Esophagus (tissue), 2 donors: ENCODE data around the gene TPCN1. TPM values are rescaled to one million over a fixed set of nuclear protein-coding genes. Genes with fewer than 3 reads are reported as not detected.

ENCODE experiments used
- H3K27ac ChIP-seq, 2 donors: one replicate each; pipeline ENCODE4 v1.5.1; 2013; ENCODE audit warnings: low read depth in 2 of 2, mild to moderate bottlenecking in 2 of 2, inconsistent platforms in 1 of 2, low read length in 1 of 2, moderate library complexity in 1 of 2
- H3K27me3 ChIP-seq, 2 donors: one replicate each; pipeline ENCODE4 v1.6.1; 2013; ENCODE audit warnings: low read length in 2 of 2, control low read depth in 1 of 2, mild to moderate bottlenecking in 1 of 2; ENCODE audit not compliant: insufficient read depth in 2 of 2, control insufficient read depth in 1 of 2
- H3K36me3 ChIP-seq, 2 donors: one replicate each; pipeline ENCODE4 v1.6.1; 2013; ENCODE audit warnings: low read length in 1 of 2; ENCODE audit not compliant: control insufficient read depth in 2 of 2, insufficient read depth in 2 of 2
- H3K4me1 ChIP-seq, 2 donors: one replicate each; pipeline ENCODE4 v1.6.1; 2013; ENCODE audit warnings: low read length in 1 of 2; ENCODE audit not compliant: control insufficient read depth in 2 of 2, insufficient read depth in 2 of 2
- H3K4me3 ChIP-seq, 2 donors: one replicate each; pipeline ENCODE4 v1.5.1; 2013; ENCODE audit warnings: low read length in 2 of 2, mild to moderate bottlenecking in 2 of 2, low read depth in 1 of 2, moderate library complexity in 1 of 2
- H3K9me3 ChIP-seq, 2 donors: one replicate each; pipeline ENCODE4 v1.6.1; 2013; ENCODE audit warnings: mild to moderate bottlenecking in 2 of 2, low read depth in 1 of 2, low read length in 1 of 2, moderate library complexity in 1 of 2; ENCODE audit not compliant: control insufficient read depth in 2 of 2, insufficient read depth in 1 of 2
- WGBS, 2 donors: extraction: QIAGEN DNeasy Blood & Tissue Kit; methylation state at CpG; one replicate each; pipeline ENCODE4 v1.1.7; 2013; 5-methylcytosine and 5-hydroxymethylcytosine counted together
- polyA plus RNA-seq, 2 donors: library from polyadenylated mRNA; stranded (reverse); fragments of 200-250 nt; gene quantifications; one replicate each; pipeline ENCODE4 v1.2.3, GENCODE V29; 2013
- donor health status: healthy with polysubstance abuse.
- donor health status: Bipolar disorder and iron deficiency.

Gene TPCN1
- polyA plus RNA-seq, 2 donors = 30.9 to 57.6 TPM

- H3K4me1 ChIP-seq = peaks cover 14 to 41% of the 10 kb centered on the region in 2 donors
- H3K9me3 ChIP-seq = no peaks in the 10 kb centered on the region
- H3K36me3 ChIP-seq = peaks cover 3 to 17% of the 10 kb centered on the region in 2 donors
- WGBS, 2 donors = 15 to 17% methylated on average over 19 of the region's 19 CpGs
- H3K27ac ChIP-seq = peak overlapping the region; percentile 95 to 96
- no peaks in the 10 kb centered on the region for H3K27me3 ChIP-seq
- peak overlapping the region in 1 of 2 donors; percentile 13 for H3K4me3 ChIP-seq
Measured at GRCh38 chr12:113245695-113246477, 24.6 kb downstream of the TPCN1 start.

- Histone ChIP-seq H3K9me3 (no peaks in the 10 kb centered on the region), H3K36me3 (peaks cover 3 to 17% of the 10 kb centered on the region in 2 donors), H3K4me3 (peak overlapping the region in 1 of 2 donors; percentile 13), H3K27ac (peak overlapping the region; percentile 95 to 96), H3K4me1 (peaks cover 11 to 36% of the 10 kb centered on the region in 2 donors), H3K27me3 (no peaks in the 10 kb centered on the region)
- WGBS, 2 donors = 42 to 47% methylated on average over 18 of the region's 18 CpGs
Measured at GRCh38 chr12:113246478-113247122, 25.3 kb downstream of the TPCN1 start.

- Histone ChIP-seq H3K9me3 (peaks cover 0 to 3% of the 10 kb centered on the region in 2 donors), H3K27me3 (no peaks in the 10 kb centered on the region), H3K36me3 (peaks cover 3 to 22% of the 10 kb centered on the region in 2 donors), H3K27ac (peak overlapping the region; percentile 95 to 96), H3K4me3 (no peak overlapping the region), H3K4me1 (peaks cover 11 to 32% of the 10 kb centered on the region in 2 donors)
- 79 to 82% methylated on average over 21 of the region's 21 CpGs for whole genome bisulfite sequencing, 2 donors
Measured at GRCh38 chr12:113247123-113248050, 26.1 kb downstream of the TPCN1 start.

DNA sequence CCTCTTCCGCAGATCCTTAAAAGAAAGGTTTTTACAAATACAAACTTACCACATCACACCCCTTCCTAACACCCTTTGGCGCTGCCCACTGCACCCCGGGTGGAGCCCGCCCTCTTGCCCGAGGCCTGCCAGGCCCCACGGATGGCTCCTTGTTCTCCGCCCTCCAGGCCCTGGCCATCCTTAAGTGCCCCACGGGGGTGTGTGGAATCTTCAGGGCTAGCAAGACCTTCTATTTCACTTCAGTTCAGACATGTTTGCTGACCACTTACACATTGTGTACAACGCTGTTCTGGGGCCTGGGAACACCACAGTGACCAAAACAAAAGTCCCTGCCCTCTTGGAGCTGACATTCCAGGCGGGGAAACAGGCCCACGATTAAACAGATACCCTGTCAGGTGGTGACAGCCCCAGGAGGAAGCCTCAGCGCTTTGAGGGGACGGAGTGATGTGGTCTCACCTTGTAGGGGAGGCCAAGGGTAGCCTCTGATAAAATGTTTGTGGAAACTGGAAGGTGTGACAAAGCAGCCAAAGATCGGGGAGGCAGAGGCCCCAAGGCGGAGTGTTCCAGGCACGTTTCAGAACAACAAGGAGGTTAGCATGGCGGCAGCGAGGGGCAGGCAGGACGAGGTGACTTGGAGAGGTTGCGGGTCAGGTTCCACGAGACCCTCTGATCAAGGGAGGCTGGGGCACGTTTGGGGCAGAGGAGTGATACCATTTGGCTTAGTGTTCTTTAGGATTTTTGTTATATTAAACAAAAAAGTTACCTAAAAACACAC is 27.0 kb downstream of the TPCN1 start:
- Histone ChIP-seq H3K27ac (peak overlapping the region in 1 of 2 donors; percentile 0), H3K36me3 (peaks cover 3 to 26% of the 10 kb centered on the region in 2 donors), H3K9me3 (peaks cover 0 to 5% of the 10 kb centered on the region in 2 donors), H3K4me1 (peaks cover 8 to 29% of the 10 kb centered on the region in 2 donors), H3K4me3 (no peak overlapping the region), H3K27me3 (no peaks in the 10 kb centered on the region)
- WGBS, 2 donors = 84 to 86% methylated on average over 22 of the region's 22 CpGs

- no peaks in the 10 kb centered on the region for H3K27me3 ChIP-seq
- WGBS, 2 donors = 87 to 92% methylated on average over 11 of the region's 11 CpGs
- peaks cover 3 to 30% of the 10 kb centered on the region in 2 donors for H3K36me3 ChIP-seq
- H3K27ac ChIP-seq = no peak overlapping the region
- peaks cover 0 to 5% of the 10 kb centered on the region in 2 donors for H3K9me3 ChIP-seq
- H3K4me1 ChIP-seq = peaks cover 8 to 26% of the 10 kb centered on the region in 2 donors
- H3K4me3 ChIP-seq = no peak overlapping the region
Measured at GRCh38 chr12:113248842-113249435, 27.7 kb downstream of the TPCN1 start.

DNA sequence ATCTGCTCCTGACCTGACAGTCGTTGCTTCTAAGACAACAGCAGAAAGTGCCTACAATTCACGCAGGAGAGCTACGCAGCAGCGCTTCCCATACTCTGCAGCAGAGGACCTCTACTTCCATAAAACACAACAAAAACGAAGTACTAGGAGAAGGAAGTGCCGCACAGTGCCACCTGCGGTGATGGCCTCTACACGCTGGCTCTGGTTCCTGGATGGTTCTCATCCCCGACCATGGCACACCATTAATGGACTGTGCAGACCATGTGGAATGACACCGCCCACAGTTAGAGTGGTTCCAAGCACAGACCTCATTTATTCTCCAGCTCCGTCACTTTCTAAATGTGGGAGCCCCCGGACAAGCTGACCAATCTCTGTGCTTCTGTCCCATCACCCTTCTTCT is 28.3 kb downstream of the TPCN1 start:
- WGBS, 2 donors = 95 to 96% methylated on average over 12 of the region's 12 CpGs
- Histone ChIP-seq H3K27ac (no peak overlapping the region), H3K36me3 (peaks cover 3 to 30% of the 10 kb centered on the region in 2 donors), H3K4me3 (no peak overlapping the region), H3K27me3 (no peaks in the 10 kb centered on the region), H3K9me3 (peaks cover 0 to 5% of the 10 kb centered on the region in 2 donors), H3K4me1 (peaks cover 3 to 22% of the 10 kb centered on the region in 2 donors)

DNA sequence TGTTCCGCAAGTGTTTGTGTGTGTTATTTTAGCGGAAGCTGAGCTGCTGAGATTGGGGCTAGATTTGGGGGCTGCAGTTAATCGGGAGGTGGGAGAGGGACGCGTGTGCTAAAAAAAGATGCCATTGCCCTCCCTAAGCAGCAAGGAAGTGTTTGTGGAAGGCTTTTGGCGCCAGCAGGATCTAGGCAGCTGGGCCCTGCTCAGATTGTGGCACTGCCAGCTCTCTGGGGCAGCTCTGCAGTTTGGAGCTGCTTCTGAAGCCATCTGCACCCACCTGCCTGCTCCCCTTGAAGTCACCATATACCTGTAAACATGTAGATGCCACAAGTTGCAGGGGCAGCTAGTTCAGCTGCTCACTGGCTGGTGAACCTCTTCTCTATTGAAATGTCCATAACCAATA is 28.8 kb downstream of the TPCN1 start:
- Histone ChIP-seq H3K36me3 (peaks cover 3 to 30% of the 10 kb centered on the region in 2 donors), H3K4me3 (no peak overlapping the region), H3K4me1 (peaks cover 0 to 17% of the 10 kb centered on the region in 2 donors), H3K27me3 (no peaks in the 10 kb centered on the region), H3K27ac (no peak overlapping the region), H3K9me3 (peaks cover 0 to 5% of the 10 kb centered on the region in 2 donors)
- 91 to 93% methylated on average over 6 of the region's 6 CpGs for WGBS, 2 donors

DNA sequence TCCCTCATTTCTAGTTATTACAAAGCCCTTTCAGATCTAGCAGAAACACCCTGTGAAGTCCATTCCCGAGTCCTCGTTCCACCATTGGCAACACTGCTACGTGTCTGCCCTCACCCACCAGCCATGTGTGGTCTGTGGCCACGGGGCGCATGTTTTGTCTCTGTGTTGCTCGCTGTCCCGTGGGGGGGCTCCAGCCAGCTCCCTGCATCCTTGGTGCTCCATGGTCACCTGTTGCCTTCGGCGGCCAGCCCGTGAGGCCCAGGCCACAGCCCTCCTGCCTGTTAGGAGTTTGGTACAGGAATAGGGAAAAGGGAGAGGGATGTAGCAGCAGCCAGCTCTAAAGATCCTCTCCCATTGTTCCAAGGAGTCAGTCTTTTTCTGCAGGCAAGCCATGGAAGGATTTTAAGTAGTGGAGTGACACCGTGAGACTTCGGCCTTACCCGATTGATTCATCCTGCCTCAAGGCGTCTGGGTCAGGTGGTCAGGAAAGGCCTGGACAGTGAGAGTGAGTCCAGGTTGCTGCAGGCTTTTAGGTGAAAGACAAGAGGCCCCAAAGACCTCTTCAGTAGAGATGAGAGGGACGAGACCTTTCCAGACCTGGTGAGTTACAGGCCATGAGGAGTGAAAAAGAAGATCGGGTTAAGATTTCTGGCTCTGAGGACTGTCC is 30.3 kb downstream of the TPCN1 start:
- H3K27me3 ChIP-seq = no peaks in the 10 kb centered on the region
- 95% methylated on average over 16 of the region's 16 CpGs for WGBS, 2 donors
- H3K36me3 ChIP-seq = peaks cover 3 to 30% of the 10 kb centered on the region in 2 donors
- no peak overlapping the region for H3K4me3 ChIP-seq
- H3K27ac ChIP-seq = no peak overlapping the region
- H3K4me1 ChIP-seq = peaks cover 0 to 11% of the 10 kb centered on the region in 2 donors
- H3K9me3 ChIP-seq = peaks cover 0 to 5% of the 10 kb centered on the region in 2 donors
